C4-2B (cell line): ENCODE measurements around the gene TM7SF2.

Experiments
- ZFX ChIP-seq: fragments of 450-650 bp; IDR thresholded peaks from 2 replicates; pipeline ENCODE4 v1.6.1; 2017
- TF ChIP-seq, protein P1 (sequence below): fragments of 450-650 bp; conservative IDR thresholded peaks from 2 replicates; pipeline ENCODE4 v1.5.1; 2017; ENCODE audit warnings: mild to moderate bottlenecking

DNA sequence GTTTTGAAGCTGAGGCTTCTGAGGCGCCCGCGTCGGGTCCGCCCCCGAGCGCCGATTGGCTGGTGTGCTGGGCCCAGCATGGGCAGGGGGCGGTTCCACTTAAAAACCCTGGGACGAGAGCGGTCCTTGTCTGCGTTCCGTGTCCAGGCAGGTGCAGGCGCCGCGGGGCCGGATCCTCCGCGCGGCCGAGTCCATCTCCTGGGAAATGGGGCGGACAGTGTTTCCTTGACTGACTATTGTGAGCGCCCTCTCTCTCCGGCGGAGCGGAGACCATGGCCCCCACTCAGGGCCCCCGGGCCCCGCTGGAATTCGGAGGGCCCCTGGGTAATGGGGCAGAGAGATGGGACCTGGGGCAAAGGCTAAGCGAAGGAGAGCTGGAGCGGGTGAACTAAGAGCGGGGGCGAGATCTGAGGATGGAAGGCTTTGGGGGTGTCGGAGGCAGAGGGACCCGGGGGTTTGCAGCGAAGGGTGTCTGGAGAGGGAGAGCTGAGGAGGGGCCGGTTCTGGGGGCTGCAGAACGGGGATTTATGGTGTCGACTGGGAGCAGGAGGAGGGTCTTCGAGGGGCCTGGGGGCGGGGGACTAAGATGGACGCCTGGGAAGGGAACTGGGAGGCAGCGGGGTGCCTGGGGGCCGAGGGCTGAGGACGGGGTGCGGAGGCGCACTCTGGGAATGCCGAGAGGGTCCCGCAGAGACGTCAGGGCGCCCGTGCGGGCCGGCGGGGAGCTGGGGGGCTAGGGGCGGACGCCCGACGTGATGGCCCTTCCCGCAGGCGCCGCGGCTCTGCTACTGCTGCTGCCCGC is at the start of gene TM7SF2:
- TF ChIP-seq, protein P1, sequence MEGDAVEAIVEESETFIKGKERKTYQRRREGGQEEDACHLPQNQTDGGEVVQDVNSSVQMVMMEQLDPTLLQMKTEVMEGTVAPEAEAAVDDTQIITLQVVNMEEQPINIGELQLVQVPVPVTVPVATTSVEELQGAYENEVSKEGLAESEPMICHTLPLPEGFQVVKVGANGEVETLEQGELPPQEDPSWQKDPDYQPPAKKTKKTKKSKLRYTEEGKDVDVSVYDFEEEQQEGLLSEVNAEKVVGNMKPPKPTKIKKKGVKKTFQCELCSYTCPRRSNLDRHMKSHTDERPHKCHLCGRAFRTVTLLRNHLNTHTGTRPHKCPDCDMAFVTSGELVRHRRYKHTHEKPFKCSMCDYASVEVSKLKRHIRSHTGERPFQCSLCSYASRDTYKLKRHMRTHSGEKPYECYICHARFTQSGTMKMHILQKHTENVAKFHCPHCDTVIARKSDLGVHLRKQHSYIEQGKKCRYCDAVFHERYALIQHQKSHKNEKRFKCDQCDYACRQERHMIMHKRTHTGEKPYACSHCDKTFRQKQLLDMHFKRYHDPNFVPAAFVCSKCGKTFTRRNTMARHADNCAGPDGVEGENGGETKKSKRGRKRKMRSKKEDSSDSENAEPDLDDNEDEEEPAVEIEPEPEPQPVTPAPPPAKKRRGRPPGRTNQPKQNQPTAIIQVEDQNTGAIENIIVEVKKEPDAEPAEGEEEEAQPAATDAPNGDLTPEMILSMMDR: 0 out of 2 replicates have a peak, but pooled peaks have one; percentile 46
- TF ChIP-seq ZFX: no peak
